ENCODE data around the gene UNC13A. TPM values are rescaled to one million over a fixed set of nuclear protein-coding genes. Genes with fewer than 3 reads are reported as not detected.
"Not testable (repeated sequence)": the region's sequence is repeated elsewhere in the genome, so short reads cannot be mapped to it uniquely, and the experiment has no call there.

The UNC13A gene
- total RNA-seq, 3 donors from 2014 or later (not counting 1 experiment from before 2014, with no cell fraction given) = not detected

DNA sequence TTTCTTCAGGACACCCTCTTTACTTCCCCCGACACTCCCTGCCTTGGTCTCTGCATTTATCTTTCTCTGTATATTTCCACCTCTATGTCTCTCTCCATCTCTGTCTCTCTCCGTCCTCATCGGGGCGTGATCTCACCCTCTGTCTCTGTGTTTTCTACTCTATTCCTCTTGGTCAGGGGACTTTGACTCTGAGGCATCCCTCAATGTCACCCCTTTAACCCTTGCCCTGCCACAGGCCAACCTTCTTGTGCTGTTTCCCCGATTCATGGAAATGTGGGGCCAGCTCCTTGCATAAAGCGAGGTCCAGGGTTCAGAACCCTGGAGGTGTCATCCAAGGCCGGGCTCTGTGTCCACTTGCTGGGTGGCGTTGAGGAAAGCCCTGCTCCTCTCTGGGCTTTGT, 85.9 kb downstream of the UNC13A start:
- Mint-ChIP-seq H3K4me3 (no peak overlapping the region), H3K36me3 (no peaks in the 10 kb centered on the region), H3K27me3 (ENCODE audit: low read depth in 2 of 2) (peaks cover 34 to 38% of the 10 kb centered on the region in 2 donors), H3K27ac (no peak overlapping the region), H3K4me1 (peaks cover 11 to 14% of the 10 kb centered on the region in 2 donors), H3K9me3 (no peaks in the 10 kb centered on the region)
- peaks cover 15% of the 10 kb centered on the region for H3K4me1 ChIP-seq (ENCODE audit: control insufficient read depth, insufficient read depth, low read length)
- no peaks in the 10 kb centered on the region for H3K9me3 ChIP-seq (ENCODE audit: control insufficient read depth, insufficient read depth, low read length)
- DNase-seq (no peak), ATAC-seq (no peak)
- H3K36me3 ChIP-seq (ENCODE audit: control insufficient read depth, insufficient read depth, low read length) = no peaks in the 10 kb centered on the region
- H3K4me3 ChIP-seq (ENCODE audit: low read length) = no peak overlapping the region
- H3K27ac ChIP-seq (ENCODE audit: low read length) = no peak overlapping the region
- peaks cover 7% of the 10 kb centered on the region for H3K27me3 ChIP-seq (ENCODE audit: control insufficient read depth, insufficient read depth, low read length)
- 71% methylated on average over 8 of the region's 8 CpGs for whole genome bisulfite sequencing (ENCODE audit: insufficient coverage)
- TF ChIP-seq, protein P1, sequence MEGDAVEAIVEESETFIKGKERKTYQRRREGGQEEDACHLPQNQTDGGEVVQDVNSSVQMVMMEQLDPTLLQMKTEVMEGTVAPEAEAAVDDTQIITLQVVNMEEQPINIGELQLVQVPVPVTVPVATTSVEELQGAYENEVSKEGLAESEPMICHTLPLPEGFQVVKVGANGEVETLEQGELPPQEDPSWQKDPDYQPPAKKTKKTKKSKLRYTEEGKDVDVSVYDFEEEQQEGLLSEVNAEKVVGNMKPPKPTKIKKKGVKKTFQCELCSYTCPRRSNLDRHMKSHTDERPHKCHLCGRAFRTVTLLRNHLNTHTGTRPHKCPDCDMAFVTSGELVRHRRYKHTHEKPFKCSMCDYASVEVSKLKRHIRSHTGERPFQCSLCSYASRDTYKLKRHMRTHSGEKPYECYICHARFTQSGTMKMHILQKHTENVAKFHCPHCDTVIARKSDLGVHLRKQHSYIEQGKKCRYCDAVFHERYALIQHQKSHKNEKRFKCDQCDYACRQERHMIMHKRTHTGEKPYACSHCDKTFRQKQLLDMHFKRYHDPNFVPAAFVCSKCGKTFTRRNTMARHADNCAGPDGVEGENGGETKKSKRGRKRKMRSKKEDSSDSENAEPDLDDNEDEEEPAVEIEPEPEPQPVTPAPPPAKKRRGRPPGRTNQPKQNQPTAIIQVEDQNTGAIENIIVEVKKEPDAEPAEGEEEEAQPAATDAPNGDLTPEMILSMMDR (IDR thresholded peaks at IDR 0.05) = no peak
- intact Hi-C loops (cut with micrococcal nuclease) = no loop called here

DNA sequence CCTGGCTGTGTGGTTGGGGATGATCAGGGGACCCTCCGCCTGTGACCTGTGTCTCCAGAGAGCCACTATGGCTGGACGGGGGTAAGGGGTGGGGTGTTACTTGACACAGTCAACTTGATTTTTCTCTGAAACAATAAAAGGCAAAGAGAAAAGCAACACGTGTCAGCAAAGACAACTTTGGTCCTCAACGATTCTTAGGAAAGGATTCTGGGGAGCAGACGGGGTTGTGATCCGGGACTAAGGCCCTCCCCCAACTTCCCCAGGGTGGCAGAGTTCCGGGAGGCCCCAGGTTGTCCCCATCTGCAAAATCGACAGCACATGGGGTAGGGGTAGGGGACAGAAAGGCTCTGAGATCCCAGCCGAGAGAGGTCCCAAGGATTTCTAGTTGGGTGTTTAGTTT, 86.5 kb downstream of the UNC13A start:
- H3K4me3 Mint-ChIP-seq = no peak overlapping the region
- TF ChIP-seq, protein P1 (IDR thresholded peaks at IDR 0.05) = no peak
- H3K36me3 Mint-ChIP-seq = no peaks in the 10 kb centered on the region
- intact Hi-C loops (cut with micrococcal nuclease) = no loop called here
- Histone ChIP-seq H3K4me1 (ENCODE audit: control insufficient read depth, insufficient read depth, low read length) (peaks cover 13% of the 10 kb centered on the region), H3K4me3 (ENCODE audit: low read length) (no peak overlapping the region), H3K27me3 (ENCODE audit: control insufficient read depth, insufficient read depth, low read length) (peaks cover 7% of the 10 kb centered on the region), H3K9me3 (ENCODE audit: control insufficient read depth, insufficient read depth, low read length) (no peaks in the 10 kb centered on the region), H3K27ac (ENCODE audit: low read length) (no peak overlapping the region), H3K36me3 (ENCODE audit: control insufficient read depth, insufficient read depth, low read length) (no peaks in the 10 kb centered on the region)
- DNase-seq = no peak
- no peak overlapping the region for H3K27ac Mint-ChIP-seq
- no peaks in the 10 kb centered on the region for H3K9me3 Mint-ChIP-seq
- H3K4me1 Mint-ChIP-seq = peaks cover 7 to 9% of the 10 kb centered on the region in 2 donors
- 17% methylated on average over 9 of the region's 9 CpGs for WGBS (ENCODE audit: insufficient coverage)
- no peak for ATAC-seq
- H3K27me3 Mint-ChIP-seq (ENCODE audit: low read depth in 2 of 2) = peaks cover 31 to 38% of the 10 kb centered on the region in 2 donors

DNA sequence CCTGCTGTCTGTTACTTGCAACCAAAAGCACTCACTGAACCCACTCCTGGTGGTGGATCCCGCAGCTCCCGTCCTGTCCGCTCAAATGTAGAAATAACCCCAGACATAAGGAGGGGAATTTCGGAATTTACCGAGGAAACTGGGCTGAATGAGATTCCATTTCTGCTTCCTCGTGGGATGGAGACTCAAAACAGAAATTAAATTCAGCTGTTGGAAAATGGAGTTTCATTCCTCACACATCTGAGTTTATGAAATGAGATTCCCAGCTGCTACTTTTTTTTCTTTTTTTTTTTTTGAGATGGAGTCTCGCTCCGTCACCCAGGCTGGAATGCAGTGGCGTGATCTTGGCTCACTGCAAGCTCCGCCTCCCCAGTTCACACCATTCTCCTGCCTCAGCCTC, 88.4 kb downstream of the UNC13A start:
- Mint-ChIP-seq H3K4me3 (no peak overlapping the region), H3K27me3 (ENCODE audit: low read depth in 2 of 2) (peaks cover 28 to 38% of the 10 kb centered on the region in 2 donors), H3K4me1 (no peaks in the 10 kb centered on the region), H3K9me3 (no peaks in the 10 kb centered on the region), H3K36me3 (no peaks in the 10 kb centered on the region), H3K27ac (no peak overlapping the region)
- no peaks in the 10 kb centered on the region for H3K4me1 ChIP-seq (ENCODE audit: control insufficient read depth, insufficient read depth, low read length)
- intact Hi-C loops (cut with micrococcal nuclease) = no loop called here
- no peaks in the 10 kb centered on the region for H3K9me3 ChIP-seq (ENCODE audit: control insufficient read depth, insufficient read depth, low read length)
- no peak for ATAC-seq
- H3K36me3 ChIP-seq (ENCODE audit: control insufficient read depth, insufficient read depth, low read length) = no peaks in the 10 kb centered on the region
- 89% methylated on average over 10 of the region's 10 CpGs for WGBS (ENCODE audit: insufficient coverage)
- peaks cover 4% of the 10 kb centered on the region for H3K27me3 ChIP-seq (ENCODE audit: control insufficient read depth, insufficient read depth, low read length)
- H3K27ac ChIP-seq (ENCODE audit: low read length) = no peak overlapping the region
- TF ChIP-seq, protein P1 (IDR thresholded peaks at IDR 0.05) = no peak
- H3K4me3 ChIP-seq (ENCODE audit: low read length) = no peak overlapping the region
- no peak for DNase-seq

DNA sequence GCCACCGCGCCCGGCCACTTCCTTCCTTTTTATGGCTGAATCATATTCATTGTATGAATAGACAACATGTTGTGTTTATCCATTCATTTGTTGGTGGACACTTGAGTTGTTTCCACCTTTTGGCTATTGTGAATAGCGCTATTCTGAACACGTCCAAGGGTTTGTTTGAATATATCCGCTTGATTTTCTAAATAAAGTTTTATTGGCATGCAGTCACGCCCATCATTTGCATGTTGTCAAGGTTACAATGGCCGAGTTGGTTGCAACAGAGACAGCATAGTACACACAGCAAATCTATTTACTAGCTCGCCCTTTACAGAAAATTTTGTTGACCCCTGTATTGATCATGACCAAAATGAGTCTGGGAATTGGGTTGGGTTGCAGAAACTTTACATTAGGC, 89.2 kb downstream of the UNC13A start:
- Mint-ChIP-seq H3K9me3 (no peaks in the 10 kb centered on the region), H3K4me3 (no peak overlapping the region), H3K4me1 (no peaks in the 10 kb centered on the region), H3K27ac (no peak overlapping the region), H3K27me3 (ENCODE audit: low read depth in 2 of 2) (peaks cover 21 to 30% of the 10 kb centered on the region in 2 donors), H3K36me3 (no peaks in the 10 kb centered on the region)
- H3K9me3 ChIP-seq (ENCODE audit: control insufficient read depth, insufficient read depth, low read length) = no peaks in the 10 kb centered on the region
- no peak overlapping the region for H3K27ac ChIP-seq (ENCODE audit: low read length)
- peaks cover 4% of the 10 kb centered on the region for H3K27me3 ChIP-seq (ENCODE audit: control insufficient read depth, insufficient read depth, low read length)
- 86% methylated on average over 5 of the region's 9 CpGs for WGBS (ENCODE audit: insufficient coverage)
- no peak for ATAC-seq
- TF ChIP-seq, protein P1 (IDR thresholded peaks at IDR 0.05) = no peak
- no peaks in the 10 kb centered on the region for H3K36me3 ChIP-seq (ENCODE audit: control insufficient read depth, insufficient read depth, low read length)
- DNase-seq = no peak
- H3K4me3 ChIP-seq (ENCODE audit: low read length) = no peak overlapping the region
- H3K4me1 ChIP-seq (ENCODE audit: control insufficient read depth, insufficient read depth, low read length) = no peaks in the 10 kb centered on the region
- intact Hi-C loops (cut with micrococcal nuclease) = no loop called here

DNA sequence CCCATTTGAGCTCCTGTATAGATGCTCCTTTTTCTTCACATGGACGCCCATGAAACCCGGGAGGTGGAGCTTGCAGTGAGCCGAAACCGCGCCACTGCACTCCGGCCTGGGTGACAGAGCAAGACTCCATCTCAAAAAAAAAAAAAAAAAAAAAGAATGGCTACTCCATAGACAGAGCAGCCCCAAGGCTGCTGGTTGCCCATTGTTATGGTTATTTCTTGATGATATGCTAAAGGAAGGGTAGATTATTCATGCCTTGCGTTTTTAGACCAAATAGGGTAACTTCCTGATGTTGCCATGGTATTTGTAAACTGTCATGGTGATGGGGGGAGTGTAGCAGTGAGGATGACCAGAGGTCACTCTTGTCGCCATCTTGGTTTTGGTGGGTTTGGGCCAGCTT, 90.1 kb downstream of the UNC13A start:
- H3K9me3 ChIP-seq (ENCODE audit: control insufficient read depth, insufficient read depth, low read length); H3K4me3 ChIP-seq (ENCODE audit: low read length); H3K27ac ChIP-seq (ENCODE audit: low read length); H3K9me3 Mint-ChIP-seq; H3K27ac Mint-ChIP-seq; H3K4me1 Mint-ChIP-seq; H3K4me1 ChIP-seq (ENCODE audit: control insufficient read depth, insufficient read depth, low read length); intact Hi-C loops (cut with micrococcal nuclease); ATAC-seq; DNase-seq; H3K36me3 Mint-ChIP-seq; H3K27me3 ChIP-seq (ENCODE audit: control insufficient read depth, insufficient read depth, low read length); H3K36me3 ChIP-seq (ENCODE audit: control insufficient read depth, insufficient read depth, low read length); H3K4me3 Mint-ChIP-seq: not testable (repeated sequence)
- peaks cover 15 to 21% of the 10 kb centered on the region in 2 donors for H3K27me3 Mint-ChIP-seq (ENCODE audit: low read depth in 2 of 2)
- 92% methylated on average over 4 of the region's 8 CpGs for WGBS (ENCODE audit: insufficient coverage)

All from natural killer cell (primary cell).